GM12801 (cell line): ENCODE data around the gene ABHD12.

Experiments
- TF ChIP-seq, protein P1 (sequence below): IDR thresholded peaks from one replicate; pipeline ENCODE4 v1.5.1; 2011; ENCODE audit warnings: control low read depth; ENCODE audit not compliant: insufficient read length; ENCODE audit errors: extremely low read depth

Gene ABHD12

DNA sequence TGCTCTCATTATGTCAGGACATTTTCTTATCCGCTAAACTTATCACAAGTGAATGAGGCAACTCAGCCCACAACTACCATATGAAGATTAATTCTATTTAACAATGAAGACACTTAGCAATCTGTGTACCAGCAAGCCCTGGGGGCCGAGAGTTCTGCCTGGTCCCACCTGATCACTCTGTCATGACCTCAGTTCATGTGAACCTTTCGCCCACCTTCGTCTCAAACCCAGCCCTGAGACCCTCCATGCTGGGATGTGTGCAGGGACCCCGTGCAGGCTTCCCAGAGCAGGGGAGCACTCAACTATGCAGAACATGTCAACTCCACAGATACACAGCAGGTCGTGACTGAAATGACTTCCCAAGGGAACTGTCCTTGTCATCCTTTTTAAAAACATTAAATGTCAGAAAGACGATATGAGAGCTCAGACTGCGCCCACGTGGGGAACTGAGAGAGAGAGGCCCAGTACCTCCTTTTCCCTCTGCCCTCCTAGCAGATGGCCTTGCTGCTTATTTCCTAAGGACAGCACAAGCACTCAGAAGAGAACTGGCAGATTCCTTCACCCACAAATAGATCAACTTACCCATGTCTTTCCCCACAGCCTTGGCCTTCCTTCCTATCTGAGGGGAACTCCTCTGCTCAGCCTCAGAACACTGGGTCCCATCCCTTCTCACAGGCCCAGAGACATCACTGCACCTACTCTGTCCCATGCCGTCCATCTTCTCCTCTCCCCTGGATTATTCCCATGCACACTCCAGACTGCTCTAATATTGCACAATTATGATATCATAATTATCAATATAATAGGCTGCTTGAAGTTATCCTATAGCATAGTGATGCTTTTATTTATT is 11.5 kb downstream of the ABHD12 start:
- TF ChIP-seq, protein P1, sequence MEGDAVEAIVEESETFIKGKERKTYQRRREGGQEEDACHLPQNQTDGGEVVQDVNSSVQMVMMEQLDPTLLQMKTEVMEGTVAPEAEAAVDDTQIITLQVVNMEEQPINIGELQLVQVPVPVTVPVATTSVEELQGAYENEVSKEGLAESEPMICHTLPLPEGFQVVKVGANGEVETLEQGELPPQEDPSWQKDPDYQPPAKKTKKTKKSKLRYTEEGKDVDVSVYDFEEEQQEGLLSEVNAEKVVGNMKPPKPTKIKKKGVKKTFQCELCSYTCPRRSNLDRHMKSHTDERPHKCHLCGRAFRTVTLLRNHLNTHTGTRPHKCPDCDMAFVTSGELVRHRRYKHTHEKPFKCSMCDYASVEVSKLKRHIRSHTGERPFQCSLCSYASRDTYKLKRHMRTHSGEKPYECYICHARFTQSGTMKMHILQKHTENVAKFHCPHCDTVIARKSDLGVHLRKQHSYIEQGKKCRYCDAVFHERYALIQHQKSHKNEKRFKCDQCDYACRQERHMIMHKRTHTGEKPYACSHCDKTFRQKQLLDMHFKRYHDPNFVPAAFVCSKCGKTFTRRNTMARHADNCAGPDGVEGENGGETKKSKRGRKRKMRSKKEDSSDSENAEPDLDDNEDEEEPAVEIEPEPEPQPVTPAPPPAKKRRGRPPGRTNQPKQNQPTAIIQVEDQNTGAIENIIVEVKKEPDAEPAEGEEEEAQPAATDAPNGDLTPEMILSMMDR, result no peak

DNA sequence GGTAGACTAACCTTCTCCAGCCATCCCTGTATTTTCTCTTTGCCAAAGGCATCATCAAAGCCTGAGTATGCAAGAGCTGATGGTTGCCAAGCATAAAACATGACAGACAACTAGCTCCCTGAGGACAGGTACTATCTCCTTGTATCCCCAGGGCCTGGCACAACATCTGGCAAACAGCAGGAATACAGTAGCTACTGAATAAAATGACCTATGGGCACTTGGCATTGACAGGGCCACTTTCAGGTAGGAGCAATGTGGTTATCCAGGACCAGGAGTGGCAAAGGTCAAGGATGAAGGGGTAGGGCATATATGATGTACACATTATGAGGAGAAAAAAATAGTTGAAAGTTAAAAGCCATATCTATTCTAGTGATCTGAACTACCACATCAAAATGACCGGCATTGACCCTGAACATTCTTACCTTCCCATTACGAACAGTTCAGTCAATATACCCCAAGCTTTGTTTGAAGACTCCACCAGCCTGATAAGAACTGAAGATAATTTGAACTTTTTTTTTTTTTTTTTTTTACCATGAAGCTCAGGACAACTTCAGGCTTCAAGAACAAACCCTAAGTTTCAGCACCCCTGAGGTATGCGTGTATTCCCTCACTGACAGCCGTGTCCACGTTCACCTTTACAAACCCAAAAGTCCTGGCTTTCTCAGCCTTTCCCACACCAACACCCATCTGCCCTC is 12.3 kb downstream of the ABHD12 start:
- TF ChIP-seq, protein P1, result no peak

DNA sequence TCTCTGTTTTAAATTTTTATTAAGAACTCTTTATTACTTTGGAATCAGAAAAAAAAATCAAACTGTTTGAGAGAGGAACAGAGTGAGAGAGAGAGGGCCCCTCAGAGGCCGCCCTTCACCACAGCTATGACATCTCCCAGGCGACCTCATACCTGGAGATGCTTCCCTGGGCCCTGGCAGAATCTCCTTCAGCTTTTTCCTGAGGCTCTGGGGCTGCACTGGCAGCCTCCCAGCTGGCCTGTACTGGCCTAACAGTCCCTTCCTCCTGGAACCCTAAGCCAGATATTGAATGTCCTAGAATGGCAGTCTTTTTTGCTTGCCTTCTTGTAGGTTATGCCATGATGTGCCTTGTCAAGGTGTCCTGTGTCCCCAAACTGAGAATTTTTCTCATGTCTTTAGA is 13.7 kb downstream of the ABHD12 start:
- TF ChIP-seq, protein P1, result no peak

DNA sequence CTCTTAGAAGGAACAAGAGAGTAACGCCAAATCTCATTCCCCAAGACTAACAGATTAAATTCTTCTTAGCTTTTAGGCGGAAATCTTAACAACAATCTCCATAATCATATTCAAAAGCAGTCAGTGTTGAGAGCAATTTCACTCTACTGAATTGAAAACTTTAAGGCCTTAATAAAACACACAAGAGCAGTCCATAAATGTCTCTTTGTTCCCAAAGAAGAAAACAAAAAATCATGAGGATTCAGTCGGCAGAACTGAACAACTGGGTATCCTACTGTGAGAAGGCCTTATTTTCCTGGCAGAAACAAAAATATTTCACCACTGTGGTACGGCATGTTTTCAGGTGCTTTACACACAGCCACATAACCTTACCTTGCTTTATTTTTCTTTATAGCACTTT is 14.4 kb downstream of the ABHD12 start:
- TF ChIP-seq, protein P1, result no peak

DNA sequence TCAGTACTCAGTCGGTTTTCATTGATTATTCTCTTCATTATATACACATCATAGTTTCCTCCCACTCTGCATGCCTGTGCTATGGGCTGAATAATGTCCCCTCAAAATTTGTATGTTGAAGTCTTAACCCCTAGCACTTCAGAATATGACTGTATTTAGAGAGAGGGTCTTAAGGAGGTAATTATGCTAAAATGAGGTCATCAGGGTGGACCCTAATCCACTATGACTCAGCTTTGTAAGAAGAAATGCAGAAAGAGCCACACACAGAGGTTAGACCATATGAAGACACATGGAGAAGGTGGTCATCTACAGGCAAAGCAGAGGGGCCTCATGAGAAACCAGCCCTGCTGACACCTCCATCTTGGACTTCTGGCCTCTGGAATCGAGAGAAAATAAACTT is 15.8 kb downstream of the ABHD12 start:
- TF ChIP-seq, protein P1, result no peak

DNA sequence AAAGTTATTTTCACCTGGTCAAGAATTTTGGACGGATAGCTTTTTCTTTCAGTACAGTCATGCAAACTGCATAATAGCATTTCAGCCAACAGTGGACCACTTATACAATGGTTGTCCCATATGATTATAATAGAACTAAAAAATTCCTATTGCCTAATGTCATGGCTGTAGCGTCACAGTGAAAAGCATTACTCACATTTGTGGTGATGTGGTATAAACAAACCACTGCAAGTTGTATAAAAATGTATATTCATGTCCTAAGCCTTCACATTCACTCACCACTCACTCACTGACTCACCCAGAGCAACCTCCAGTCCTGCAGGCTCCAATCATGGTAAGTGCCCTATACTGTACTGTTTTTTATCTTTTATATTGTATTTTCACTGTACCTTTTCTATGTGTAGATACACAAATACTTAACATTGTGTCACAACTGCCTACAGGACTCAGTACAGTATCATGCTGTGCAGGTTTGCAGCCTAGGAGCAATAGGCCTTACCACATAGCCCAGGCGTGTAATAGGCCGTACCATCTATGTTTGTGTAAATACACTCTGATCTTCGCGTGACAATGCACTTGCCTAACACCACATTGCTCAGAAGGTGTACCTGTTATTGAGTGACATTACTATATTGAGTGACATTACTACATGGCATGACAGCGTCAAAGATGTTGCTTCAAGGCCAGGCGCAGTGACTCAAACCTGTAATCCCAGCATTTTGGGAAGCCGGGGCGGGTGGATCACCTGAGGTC is 17.9 kb downstream of the ABHD12 start:
- TF ChIP-seq, protein P1, result no peak

DNA sequence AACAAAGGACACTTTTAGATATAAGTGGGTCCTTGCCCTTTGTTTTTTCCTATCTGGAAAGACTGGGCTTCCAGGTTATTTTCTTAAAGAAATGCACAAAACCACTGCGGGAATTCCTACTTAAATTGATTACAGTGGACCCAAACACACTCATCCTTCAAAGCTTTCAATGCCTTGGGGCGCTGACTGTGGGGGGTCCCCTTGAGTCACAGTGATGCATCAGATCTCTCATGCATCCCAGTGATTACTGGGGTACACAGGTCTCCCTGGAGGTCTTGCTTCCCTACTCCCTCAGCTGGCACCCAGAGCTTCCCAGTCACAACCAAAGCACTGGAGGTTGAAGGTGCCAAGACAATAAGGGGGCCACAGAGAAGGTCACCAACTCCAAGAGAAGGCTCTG is 20.7 kb downstream of the ABHD12 start:
- TF ChIP-seq, protein P1, result no peak
